ENCODE results near the gene SUGP2. TPM values are rescaled to one million over a fixed set of nuclear protein-coding genes. Genes with fewer than 3 reads are reported as not detected.

SUGP2 gene
- total RNA-seq, 2 experiments from 2014 or later, result 123 to 124 TPM

- ChIA-PET POLR2A (interaction anchor here (1.0 kb wide), 1 partner anchor 8 kb away, joined by 3 read pairs; no protein-coding TSS in a partner anchor), CTCF (no interaction called here)
- peaks cover 54% of the 10 kb centered on the region for H3K36me3 Mint-ChIP-seq (ENCODE audit: low read depth)
- DNase-seq (no peak), ATAC-seq (no peak)
- H3K27me3 Mint-ChIP-seq (ENCODE audit: low read depth), result no peaks in the 10 kb centered on the region
- no peaks in the 10 kb centered on the region for H3K9me3 Mint-ChIP-seq (ENCODE audit: insufficient read depth)
- H3K4me3 Mint-ChIP-seq, result no peak overlapping the region
- H3K27ac Mint-ChIP-seq, result peak overlapping the region; percentile 21
- peaks cover 31% of the 10 kb centered on the region for H3K4me1 Mint-ChIP-seq (ENCODE audit: low read depth)
These were observed 35.0 kb downstream of the SUGP2 start for GRCh38 chr19:18998276-18998675.

DNA sequence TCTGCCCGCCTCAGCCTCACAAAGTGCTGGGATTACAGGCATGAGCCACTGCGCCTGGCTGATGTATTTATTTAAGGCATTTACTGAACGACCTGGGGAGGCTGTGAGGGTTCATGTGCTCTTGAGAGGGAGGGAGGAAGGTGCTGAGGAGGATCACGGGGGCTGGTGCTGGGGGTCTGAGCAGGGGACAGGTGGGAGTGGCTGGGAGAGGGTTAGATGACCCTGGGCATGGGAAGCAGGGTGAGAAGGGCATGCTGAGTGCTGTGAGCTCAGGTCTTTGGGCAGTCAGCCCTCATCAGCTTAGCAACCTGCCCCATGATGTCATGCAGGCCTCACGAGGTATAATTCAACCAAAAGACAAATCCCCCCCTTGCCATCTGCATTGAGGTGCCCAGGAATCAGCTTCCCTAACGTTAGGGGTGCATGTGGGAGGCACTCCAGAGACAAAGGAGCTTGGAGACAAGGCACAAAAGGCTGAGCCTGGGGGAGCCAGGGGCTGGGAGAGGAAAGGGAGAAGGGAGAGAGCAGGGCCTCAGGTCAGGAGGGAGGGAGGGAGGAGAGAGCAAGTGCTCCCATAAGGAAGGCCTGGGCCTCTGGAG is 36.4 kb downstream of the SUGP2 start:
- CTCF ChIA-PET, result no interaction called here
- Mint-ChIP-seq H3K36me3 (ENCODE audit: low read depth) (peaks cover 53% of the 10 kb centered on the region), H3K4me3 (no peak overlapping the region), H3K4me1 (ENCODE audit: low read depth) (peaks cover 31% of the 10 kb centered on the region), H3K9me3 (ENCODE audit: insufficient read depth) (no peaks in the 10 kb centered on the region), H3K27me3 (ENCODE audit: low read depth) (no peaks in the 10 kb centered on the region), H3K27ac (no peak overlapping the region)
- no peak for ATAC-seq
- POLR2A ChIA-PET, result no interaction called here
- DNase-seq, result no peak

DNA sequence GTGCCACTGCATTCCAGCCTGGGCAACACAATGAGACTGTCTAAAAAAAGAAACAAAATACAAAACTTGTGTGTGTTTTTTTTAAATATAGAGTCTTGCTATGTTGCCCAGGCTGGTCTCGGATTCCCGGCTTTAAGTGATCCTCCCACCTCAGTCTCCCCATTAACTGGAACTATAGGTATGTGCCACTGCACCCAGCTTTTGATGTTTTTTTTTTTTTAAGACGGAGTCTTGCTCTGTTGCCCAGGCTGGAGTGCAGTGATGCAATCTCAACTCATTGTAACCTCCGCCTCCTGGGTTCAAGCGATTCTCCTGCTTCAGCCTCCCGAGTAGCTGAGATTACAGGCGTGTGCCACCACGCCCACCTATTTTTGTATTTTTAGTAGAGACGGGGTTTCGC is 37.0 kb downstream of the SUGP2 start:
- ChIA-PET POLR2A (no interaction called here), CTCF (no interaction called here)
- ATAC-seq (no peak), DNase-seq (no peak)
- H3K4me1 Mint-ChIP-seq (ENCODE audit: low read depth), result peaks cover 27% of the 10 kb centered on the region
- no peaks in the 10 kb centered on the region for H3K27me3 Mint-ChIP-seq (ENCODE audit: low read depth)
- no peaks in the 10 kb centered on the region for H3K9me3 Mint-ChIP-seq (ENCODE audit: insufficient read depth)
- H3K36me3 Mint-ChIP-seq (ENCODE audit: low read depth), result peaks cover 49% of the 10 kb centered on the region
- no peak overlapping the region for H3K4me3 Mint-ChIP-seq
- H3K27ac Mint-ChIP-seq, result no peak overlapping the region

GRCh38 chr19:18995804-18996241 is 37.5 kb downstream of the SUGP2 start:
- H3K4me1 Mint-ChIP-seq (ENCODE audit: low read depth), result peaks cover 24% of the 10 kb centered on the region
- peaks cover 48% of the 10 kb centered on the region for H3K36me3 Mint-ChIP-seq (ENCODE audit: low read depth)
- POLR2A ChIA-PET, result no interaction called here
- ATAC-seq, result peak; percentile 59
- DNase-seq, result peak; percentile 34
- H3K27ac Mint-ChIP-seq, result no peak overlapping the region
- H3K4me3 Mint-ChIP-seq, result no peak overlapping the region
- no peaks in the 10 kb centered on the region for H3K27me3 Mint-ChIP-seq (ENCODE audit: low read depth)
- H3K9me3 Mint-ChIP-seq (ENCODE audit: insufficient read depth), result no peaks in the 10 kb centered on the region
- CTCF ChIA-PET, result no interaction called here

GRCh38 chr19:18993115-18993514 is 40.2 kb downstream of the SUGP2 start:
- no peak for ATAC-seq
- H3K4me3 Mint-ChIP-seq, result no peak overlapping the region
- no peak for DNase-seq
- CTCF ChIA-PET, result no interaction called here
- no peaks in the 10 kb centered on the region for H3K9me3 Mint-ChIP-seq (ENCODE audit: insufficient read depth)
- no peaks in the 10 kb centered on the region for H3K4me1 Mint-ChIP-seq (ENCODE audit: low read depth)
- POLR2A ChIA-PET, result no interaction called here
- no peaks in the 10 kb centered on the region for H3K27me3 Mint-ChIP-seq (ENCODE audit: low read depth)
- H3K36me3 Mint-ChIP-seq (ENCODE audit: low read depth), result peaks cover 31% of the 10 kb centered on the region
- H3K27ac Mint-ChIP-seq, result no peak overlapping the region

GRCh38 chr19:18992696-18993095 is 40.6 kb downstream of the SUGP2 start:
- CTCF ChIA-PET, result no interaction called here
- no peak overlapping the region for H3K27ac Mint-ChIP-seq
- POLR2A ChIA-PET, result no interaction called here

GRCh38 chr19:18991468-18991867 is 41.8 kb downstream of the SUGP2 start:
- CTCF ChIA-PET, result no interaction called here

More at GRCh38 chr19:18992696-18993095, 40.6 kb downstream of the SUGP2 start:
- no peak overlapping the region for H3K4me3 Mint-ChIP-seq
- H3K36me3 Mint-ChIP-seq (ENCODE audit: low read depth), result peaks cover 27% of the 10 kb centered on the region
- no peaks in the 10 kb centered on the region for H3K9me3 Mint-ChIP-seq (ENCODE audit: insufficient read depth)
- no peaks in the 10 kb centered on the region for H3K4me1 Mint-ChIP-seq (ENCODE audit: low read depth)
- no peak for ATAC-seq
- no peak for DNase-seq
- no peaks in the 10 kb centered on the region for H3K27me3 Mint-ChIP-seq (ENCODE audit: low read depth)

DNA sequence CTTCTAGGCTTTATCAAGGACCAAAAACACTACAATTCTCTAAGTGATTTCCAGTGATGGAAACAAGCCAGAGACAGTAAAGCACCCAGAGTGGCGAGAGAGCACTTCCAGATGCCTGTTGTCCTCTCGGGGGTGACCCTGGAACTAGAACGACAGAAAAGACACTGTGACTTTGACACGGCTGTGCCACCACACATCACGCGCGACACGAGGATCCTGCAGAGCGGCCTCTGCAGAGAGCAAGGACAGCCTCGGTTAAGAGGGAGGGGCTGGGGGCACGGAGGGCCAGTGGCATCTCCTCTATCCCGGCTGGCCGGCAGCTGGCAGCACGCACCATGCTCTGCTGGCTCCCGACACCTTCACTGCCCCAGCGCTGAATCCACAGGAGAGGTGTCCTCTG is 42.3 kb downstream of the SUGP2 start:
- POLR2A ChIA-PET, result no interaction called here

More at GRCh38 chr19:18991468-18991867, 41.8 kb downstream of the SUGP2 start:
- no peaks in the 10 kb centered on the region for H3K9me3 Mint-ChIP-seq (ENCODE audit: insufficient read depth)
- POLR2A ChIA-PET, result no interaction called here
- H3K4me1 Mint-ChIP-seq (ENCODE audit: low read depth), result no peaks in the 10 kb centered on the region
- H3K27ac Mint-ChIP-seq, result no peak overlapping the region
- H3K27me3 Mint-ChIP-seq (ENCODE audit: low read depth), result peaks cover 7% of the 10 kb centered on the region
- DNase-seq (no peak), ATAC-seq (no peak)
- H3K4me3 Mint-ChIP-seq, result no peak overlapping the region
- H3K36me3 Mint-ChIP-seq (ENCODE audit: low read depth), result peaks cover 23% of the 10 kb centered on the region

GRCh38 chr19:18990128-18990708 is 43.1 kb downstream of the SUGP2 start:
- no peaks in the 10 kb centered on the region for H3K9me3 Mint-ChIP-seq (ENCODE audit: insufficient read depth)
- CTCF ChIA-PET, result no interaction called here
- no peaks in the 10 kb centered on the region for H3K4me1 Mint-ChIP-seq (ENCODE audit: low read depth)
- peaks cover 15% of the 10 kb centered on the region for H3K27me3 Mint-ChIP-seq (ENCODE audit: low read depth)
- peaks cover 23% of the 10 kb centered on the region for H3K36me3 Mint-ChIP-seq (ENCODE audit: low read depth)
- POLR2A ChIA-PET, result interaction anchor here (0.9 kb wide), 1 partner anchor 8 kb away, joined by 3 read pairs; no protein-coding TSS in a partner anchor
- DNase-seq (no peak), ATAC-seq (no peak)
- no peak overlapping the region for H3K4me3 Mint-ChIP-seq
- H3K27ac Mint-ChIP-seq, result no peak overlapping the region

More for the DNA sequence above, 42.3 kb downstream of the SUGP2 start:
- Mint-ChIP-seq H3K9me3 (ENCODE audit: insufficient read depth) (no peaks in the 10 kb centered on the region), H3K4me1 (ENCODE audit: low read depth) (no peaks in the 10 kb centered on the region), H3K36me3 (ENCODE audit: low read depth) (peaks cover 23% of the 10 kb centered on the region), H3K27ac (no peak overlapping the region), H3K27me3 (ENCODE audit: low read depth) (peaks cover 10% of the 10 kb centered on the region), H3K4me3 (no peak overlapping the region)
- ATAC-seq, result no peak
- no peak for DNase-seq
- CTCF ChIA-PET, result no interaction called here

DNA sequence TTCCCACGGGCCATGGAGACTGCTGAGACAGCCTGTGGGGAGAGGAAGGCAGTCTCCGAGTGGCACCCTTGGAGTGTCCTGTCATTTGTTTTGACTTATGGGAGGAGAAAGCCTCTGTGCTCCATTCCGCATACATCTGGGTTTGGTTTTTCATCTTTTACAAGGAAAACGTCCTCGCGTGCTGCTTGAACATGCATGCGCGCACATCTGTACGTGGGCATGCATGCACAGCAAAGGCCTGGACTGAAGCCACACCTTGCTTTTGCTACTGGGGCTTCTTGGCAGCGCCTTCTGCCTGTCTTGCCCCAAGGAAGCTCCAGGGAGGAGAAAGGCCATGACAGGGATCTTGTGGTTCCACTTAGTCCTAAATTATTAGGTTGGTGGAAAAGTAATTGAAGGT is 44.0 kb downstream of the SUGP2 start:
- H3K36me3 Mint-ChIP-seq (ENCODE audit: low read depth), result peaks cover 21% of the 10 kb centered on the region
- DNase-seq (no peak), ATAC-seq (no peak)
- H3K27ac Mint-ChIP-seq, result no peak overlapping the region
- CTCF ChIA-PET, result no interaction called here
- no peak overlapping the region for H3K4me3 Mint-ChIP-seq
- POLR2A ChIA-PET, result interaction anchor here (0.9 kb wide), 1 partner anchor 9 kb away, joined by 3 read pairs; no protein-coding TSS in a partner anchor
- H3K27me3 Mint-ChIP-seq (ENCODE audit: low read depth), result peaks cover 23% of the 10 kb centered on the region
- no peaks in the 10 kb centered on the region for H3K9me3 Mint-ChIP-seq (ENCODE audit: insufficient read depth)
- no peaks in the 10 kb centered on the region for H3K4me1 Mint-ChIP-seq (ENCODE audit: low read depth)

DNA sequence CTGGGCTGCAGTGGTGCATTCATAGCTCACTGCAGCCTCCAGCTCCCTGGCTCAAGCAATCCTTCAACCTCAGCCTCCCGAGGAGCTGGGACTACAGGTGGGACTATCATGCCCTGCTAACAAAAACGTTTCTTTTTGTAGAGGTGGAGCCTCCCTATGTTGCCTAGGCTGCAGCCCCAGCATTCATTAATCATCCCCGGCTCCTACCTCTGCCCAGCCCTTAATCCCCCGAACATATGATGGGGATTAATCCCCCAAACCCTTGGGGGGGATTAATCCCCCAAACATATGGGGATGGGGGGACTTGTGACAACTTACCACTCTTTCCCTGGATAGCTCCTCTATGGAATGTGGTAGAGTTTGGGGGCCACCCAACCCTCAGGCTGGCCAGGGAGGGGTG is 45.9 kb downstream of the SUGP2 start:
- H3K4me1 Mint-ChIP-seq (ENCODE audit: low read depth), result no peaks in the 10 kb centered on the region
- no peaks in the 10 kb centered on the region for H3K9me3 Mint-ChIP-seq (ENCODE audit: insufficient read depth)
- H3K27me3 Mint-ChIP-seq (ENCODE audit: low read depth), result peaks cover 29% of the 10 kb centered on the region
- ATAC-seq (no peak), DNase-seq (no peak)
- no peak overlapping the region for H3K27ac Mint-ChIP-seq
- ChIA-PET POLR2A (no interaction called here), CTCF (interaction anchor here (1.2 to 1.4 kb wide), 2 partner anchors 14 to 25 kb away, joined by 3 to 4 read pairs; no protein-coding TSS in a partner anchor)
- no peak overlapping the region for H3K4me3 Mint-ChIP-seq
- H3K36me3 Mint-ChIP-seq (ENCODE audit: low read depth), result peaks cover 4% of the 10 kb centered on the region

GRCh38 chr19:18985257-18985656 is 48.1 kb downstream of the SUGP2 start:
- H3K27ac Mint-ChIP-seq, result no peak overlapping the region
- ChIA-PET POLR2A (no interaction called here), CTCF (no interaction called here)
- H3K36me3 Mint-ChIP-seq (ENCODE audit: low read depth), result no peaks in the 10 kb centered on the region
- H3K27me3 Mint-ChIP-seq (ENCODE audit: low read depth), result peaks cover 29% of the 10 kb centered on the region
- H3K9me3 Mint-ChIP-seq (ENCODE audit: insufficient read depth), result no peaks in the 10 kb centered on the region
- no peak overlapping the region for H3K4me3 Mint-ChIP-seq
- no peak for ATAC-seq
- DNase-seq, result no peak
- H3K4me1 Mint-ChIP-seq (ENCODE audit: low read depth), result no peaks in the 10 kb centered on the region

Measured in activated CD8-positive, alpha-beta T cell treated with anti-CD3 and anti-CD28 coated beads, Interleukin-2, amount 10 ng/mL, durations not matched to agents 7 days and 5 days (primary cell).